GM10266 (cell line): ENCODE data around the gene CAPG.
"Not testable (repeated sequence)": the region's sequence is repeated elsewhere in the genome, so short reads cannot be mapped to it uniquely, and the experiment has no call there.

Source experiments
- DNase-seq: peaks from one replicate; pipeline ENCODE4 v3.0.0; 2012; ENCODE audit errors: extremely low spot score
- TF ChIP-seq, protein P1 (sequence below): IDR thresholded peaks from 2 replicates; pipeline ENCODE4 v1.5.1; 2012; ENCODE audit warnings: mild to moderate bottlenecking, low read depth; ENCODE audit not compliant: control insufficient read depth, insufficient read depth; ENCODE audit errors: missing control alignments

The CAPG gene

DNA sequence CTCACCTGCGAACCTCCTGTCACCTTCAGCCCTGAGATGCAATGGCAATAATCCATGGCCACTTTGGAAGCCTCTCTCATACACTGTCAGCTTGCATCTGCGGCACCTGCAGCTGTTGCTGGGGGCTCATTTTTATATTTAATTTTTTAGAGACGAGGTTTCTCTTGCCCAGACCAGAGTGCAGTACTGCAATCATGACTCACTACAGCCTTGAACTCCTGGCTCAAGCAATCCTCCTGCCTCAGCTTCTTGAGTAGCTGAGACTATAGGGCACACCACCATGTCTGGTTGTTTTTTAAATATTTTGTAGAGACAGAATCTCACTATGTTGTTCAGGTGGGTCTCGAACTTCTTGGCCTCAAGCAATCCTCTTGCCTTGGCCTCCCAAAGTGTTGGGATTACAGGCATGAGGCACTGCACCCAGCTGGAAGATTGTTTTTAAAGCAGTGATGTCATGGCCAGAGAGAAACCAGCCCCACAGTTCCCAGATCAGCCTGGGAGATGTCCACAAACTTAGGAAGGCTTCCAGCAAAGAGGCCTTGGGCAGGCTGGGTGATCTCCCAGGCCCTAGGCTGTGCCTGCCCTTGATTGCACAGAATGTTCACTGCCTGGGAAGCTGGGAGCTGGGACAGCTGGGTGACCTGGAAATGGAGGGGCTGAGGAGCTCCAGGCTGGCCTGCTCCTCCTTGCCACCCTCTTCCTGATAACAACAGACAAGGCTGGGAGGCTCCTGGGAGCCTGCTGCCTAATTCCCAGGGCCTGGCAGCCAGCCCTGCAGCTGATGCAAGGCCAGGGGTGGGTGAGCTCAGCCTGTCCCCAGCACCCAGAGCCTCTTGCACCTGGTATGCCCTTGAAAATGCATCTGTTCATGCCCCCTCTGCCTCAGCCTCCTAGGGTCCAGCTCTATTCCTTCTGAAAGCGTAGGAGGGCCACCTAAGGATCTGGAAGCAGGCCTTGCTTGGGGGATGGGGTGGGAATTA, 35.4 kb upstream of the CAPG start:
- no peak for DNase-seq
- TF ChIP-seq, protein P1, sequence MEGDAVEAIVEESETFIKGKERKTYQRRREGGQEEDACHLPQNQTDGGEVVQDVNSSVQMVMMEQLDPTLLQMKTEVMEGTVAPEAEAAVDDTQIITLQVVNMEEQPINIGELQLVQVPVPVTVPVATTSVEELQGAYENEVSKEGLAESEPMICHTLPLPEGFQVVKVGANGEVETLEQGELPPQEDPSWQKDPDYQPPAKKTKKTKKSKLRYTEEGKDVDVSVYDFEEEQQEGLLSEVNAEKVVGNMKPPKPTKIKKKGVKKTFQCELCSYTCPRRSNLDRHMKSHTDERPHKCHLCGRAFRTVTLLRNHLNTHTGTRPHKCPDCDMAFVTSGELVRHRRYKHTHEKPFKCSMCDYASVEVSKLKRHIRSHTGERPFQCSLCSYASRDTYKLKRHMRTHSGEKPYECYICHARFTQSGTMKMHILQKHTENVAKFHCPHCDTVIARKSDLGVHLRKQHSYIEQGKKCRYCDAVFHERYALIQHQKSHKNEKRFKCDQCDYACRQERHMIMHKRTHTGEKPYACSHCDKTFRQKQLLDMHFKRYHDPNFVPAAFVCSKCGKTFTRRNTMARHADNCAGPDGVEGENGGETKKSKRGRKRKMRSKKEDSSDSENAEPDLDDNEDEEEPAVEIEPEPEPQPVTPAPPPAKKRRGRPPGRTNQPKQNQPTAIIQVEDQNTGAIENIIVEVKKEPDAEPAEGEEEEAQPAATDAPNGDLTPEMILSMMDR = no peak

DNA sequence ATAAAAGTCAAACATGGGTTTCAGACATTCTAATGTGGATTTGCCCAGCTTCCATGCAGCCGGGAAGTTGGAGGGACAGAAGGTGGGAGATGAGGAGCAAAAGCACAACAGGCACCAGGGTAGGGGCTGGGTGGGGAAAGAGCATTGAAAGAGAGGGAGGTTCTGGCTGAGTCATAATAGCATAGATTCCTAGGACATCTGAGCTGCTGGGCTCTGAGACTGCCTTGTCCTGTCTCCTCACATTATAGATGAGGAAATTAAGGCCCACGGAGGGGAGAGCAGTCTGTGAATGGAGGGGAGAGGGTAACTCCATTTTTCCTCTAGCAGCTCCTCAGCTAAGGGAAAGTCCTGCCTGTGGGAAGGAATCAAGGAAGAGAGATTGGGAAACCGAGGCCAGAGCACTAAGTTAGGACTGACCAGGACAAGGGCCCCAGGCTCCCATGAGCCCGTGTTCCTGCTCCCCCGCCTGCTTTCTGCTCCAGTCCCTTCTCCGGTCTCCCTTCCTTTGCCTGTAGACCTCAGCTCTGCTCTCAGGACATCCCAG, 34.5 kb upstream of the CAPG start:
- TF ChIP-seq, protein P1 = no peak
- no peak for DNase-seq

DNA sequence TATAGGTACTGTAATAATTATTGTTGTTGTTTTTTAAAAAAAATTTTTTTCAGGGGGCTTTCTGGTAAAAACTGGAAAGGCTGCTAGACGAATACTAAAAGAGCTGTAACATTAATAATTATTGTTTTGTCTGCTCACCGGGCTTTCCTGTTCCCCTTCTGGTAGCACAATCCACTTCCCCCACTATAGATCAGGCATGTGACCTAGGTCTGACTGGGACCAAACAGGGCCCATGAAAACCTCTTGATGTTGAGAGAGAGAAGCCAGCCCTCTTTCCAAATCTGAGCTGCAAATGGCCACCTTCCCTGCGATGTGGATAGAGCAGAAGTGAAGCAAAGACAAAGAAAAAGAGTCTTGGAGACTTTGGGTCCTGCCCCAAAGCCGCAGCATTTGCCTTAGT, 31.7 kb upstream of the CAPG start:
- TF ChIP-seq, protein P1 = no peak
- DNase-seq = no peak

DNA sequence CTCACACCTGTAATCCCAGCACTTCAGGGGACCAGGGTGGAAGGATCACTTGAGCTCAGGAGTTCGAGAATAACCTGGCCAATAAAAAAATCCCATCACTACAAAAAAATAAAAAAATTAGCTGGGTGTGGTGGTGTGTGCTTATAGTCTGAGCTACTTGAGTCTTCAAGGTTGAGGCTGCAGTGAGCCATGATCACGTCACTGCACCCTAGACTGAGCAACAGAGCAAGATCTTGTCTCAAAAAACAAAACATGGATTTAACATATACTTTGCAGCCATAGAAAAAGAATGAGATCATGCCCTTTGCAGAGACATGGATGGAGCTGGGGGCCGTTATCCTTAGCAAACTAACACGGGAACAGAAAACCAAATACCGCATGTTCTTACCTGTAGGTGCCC, 30.6 kb upstream of the CAPG start:
- TF ChIP-seq, protein P1 = no peak
- DNase-seq = no peak

DNA sequence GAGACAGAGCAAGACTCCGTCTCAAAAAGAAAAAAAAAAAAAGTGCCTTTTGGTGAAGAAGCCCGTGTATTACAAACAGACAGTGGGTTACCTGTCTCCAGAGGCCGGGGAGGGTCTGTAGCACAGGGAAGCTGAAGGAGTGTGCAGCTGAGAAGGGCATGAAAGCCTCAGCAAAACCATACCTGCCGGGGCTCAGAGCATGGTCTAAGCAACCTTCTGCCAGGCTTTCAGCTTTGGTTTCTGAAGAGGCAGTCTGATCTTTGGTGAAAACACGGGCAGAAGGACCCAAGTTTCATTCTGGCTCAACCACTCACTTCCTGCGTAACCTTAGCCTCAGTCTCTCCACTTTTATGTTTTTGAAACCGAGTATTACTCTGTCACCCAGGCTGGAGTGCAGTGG, 29.8 kb upstream of the CAPG start:
- no peak for DNase-seq
- TF ChIP-seq, protein P1 = no peak

DNA sequence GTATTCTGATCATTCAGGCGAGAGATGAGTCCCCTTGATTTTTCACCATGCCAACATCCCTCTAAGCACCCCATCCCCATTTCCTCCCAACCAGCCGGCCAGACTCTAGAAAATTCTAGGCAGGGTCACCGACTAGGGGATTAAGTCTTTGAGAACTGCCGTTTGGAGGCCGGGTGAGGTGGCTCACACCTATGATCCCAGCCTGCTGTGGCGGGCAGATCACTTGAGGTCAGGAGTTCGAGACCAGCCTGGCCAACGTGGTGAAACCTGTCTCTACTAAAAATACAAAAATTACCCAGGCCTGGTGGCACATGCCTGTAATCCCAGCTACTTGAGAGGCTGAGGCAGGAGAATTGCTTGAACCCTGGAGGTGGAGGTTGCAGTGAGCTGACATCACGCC, 29.4 kb upstream of the CAPG start:
- not testable (repeated sequence) for DNase-seq

DNA sequence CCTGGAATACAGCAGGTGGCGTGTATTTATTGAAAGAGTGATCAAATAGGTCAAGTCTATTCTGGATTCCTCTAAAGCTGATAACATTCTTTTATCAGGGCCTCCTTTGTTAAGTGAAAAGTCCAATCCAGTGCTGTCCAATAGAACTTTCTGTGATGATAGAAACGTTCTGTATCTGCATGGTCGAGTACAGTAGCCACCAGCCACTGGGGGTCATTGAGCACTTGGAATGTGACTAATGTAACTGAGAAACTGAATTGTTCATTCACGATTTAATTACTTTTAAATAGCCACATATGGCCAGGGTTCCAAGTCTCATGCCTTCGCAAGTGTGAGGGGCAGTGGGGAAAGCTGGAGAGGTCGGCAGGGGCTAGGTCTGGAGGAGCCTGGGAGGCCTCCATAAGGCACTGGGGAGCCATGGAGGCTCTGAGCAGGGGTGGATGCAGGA, 28.9 kb upstream of the CAPG start:
- no peak for DNase-seq
- TF ChIP-seq, protein P1 = no peak
